ENCODE results near the gene STRA6.

Gene STRA6

GRCh38 chr15:74185710-74186348 lies 16.8 kb downstream of the STRA6 start:
- no peaks in the 10 kb centered on the region for H3K4me1 ChIP-seq (ENCODE audit: insufficient read depth, low read length)
- H3K36me3 ChIP-seq (ENCODE audit: insufficient read depth, low read length) = no peaks in the 10 kb centered on the region
- no peak overlapping the region for H3K9ac ChIP-seq (ENCODE audit: low read depth, low read length)
- no peaks in the 10 kb centered on the region for H3K9me3 ChIP-seq (ENCODE audit: control insufficient read depth, insufficient read depth, low read length)

- H3K9me3 ChIP-seq (ENCODE audit: control insufficient read depth, insufficient read depth, low read length) = no peaks in the 10 kb centered on the region
- H3K36me3 ChIP-seq (ENCODE audit: insufficient read depth, low read length) = no peaks in the 10 kb centered on the region
- no peaks in the 10 kb centered on the region; the same call in 1 of the 2 replicates for H3K4me1 ChIP-seq (ENCODE audit: insufficient read depth, low read length)
- no peak overlapping the region for H3K9ac ChIP-seq (ENCODE audit: low read depth, low read length)
Measured at GRCh38 chr15:74184582-74185091, 17.9 kb downstream of the STRA6 start.

- no peak overlapping the region for H3K9ac ChIP-seq (ENCODE audit: low read depth, low read length)
- peaks cover 3% of the 10 kb centered on the region; the same call in 1 of the 2 replicates for H3K4me1 ChIP-seq (ENCODE audit: insufficient read depth, low read length)
- H3K36me3 ChIP-seq (ENCODE audit: insufficient read depth, low read length) = no peaks in the 10 kb centered on the region
- no peaks in the 10 kb centered on the region for H3K9me3 ChIP-seq (ENCODE audit: control insufficient read depth, insufficient read depth, low read length)
Measured at GRCh38 chr15:74182131-74182530, 20.5 kb downstream of the STRA6 start.

- Histone ChIP-seq H3K4me1 (ENCODE audit: insufficient read depth, low read length) (peaks cover 9% of the 10 kb centered on the region), H3K9me3 (ENCODE audit: control insufficient read depth, insufficient read depth, low read length) (no peaks in the 10 kb centered on the region), H3K36me3 (ENCODE audit: insufficient read depth, low read length) (no peaks in the 10 kb centered on the region), H3K9ac (ENCODE audit: low read depth, low read length) (no peak overlapping the region)
Measured at GRCh38 chr15:74180881-74181602, 21.5 kb downstream of the STRA6 start.

GRCh38 chr15:74179983-74180880 lies 22.4 kb downstream of the STRA6 start:
- Histone ChIP-seq H3K4me1 (ENCODE audit: insufficient read depth, low read length) (peaks cover 9% of the 10 kb centered on the region), H3K9me3 (ENCODE audit: control insufficient read depth, insufficient read depth, low read length) (no peaks in the 10 kb centered on the region), H3K36me3 (ENCODE audit: insufficient read depth, low read length) (no peaks in the 10 kb centered on the region), H3K9ac (ENCODE audit: low read depth, low read length) (no peak overlapping the region)

- peaks cover 9% of the 10 kb centered on the region for H3K4me1 ChIP-seq (ENCODE audit: insufficient read depth, low read length)
- H3K9me3 ChIP-seq (ENCODE audit: control insufficient read depth, insufficient read depth, low read length) = no peaks in the 10 kb centered on the region
- H3K9ac ChIP-seq (ENCODE audit: low read depth, low read length) = no peak overlapping the region
- no peaks in the 10 kb centered on the region for H3K36me3 ChIP-seq (ENCODE audit: insufficient read depth, low read length)
Measured at GRCh38 chr15:74179101-74179841, 23.3 kb downstream of the STRA6 start.

GRCh38 chr15:74178326-74179100 lies 24.1 kb downstream of the STRA6 start:
- no peaks in the 10 kb centered on the region for H3K9me3 ChIP-seq (ENCODE audit: control insufficient read depth, insufficient read depth, low read length)
- no peak overlapping the region for H3K9ac ChIP-seq (ENCODE audit: low read depth, low read length)
- H3K36me3 ChIP-seq (ENCODE audit: insufficient read depth, low read length) = no peaks in the 10 kb centered on the region
- peaks cover 16% of the 10 kb centered on the region for H3K4me1 ChIP-seq (ENCODE audit: insufficient read depth, low read length)

GRCh38 chr15:74176262-74177214 lies 26.0 kb downstream of the STRA6 start:
- Histone ChIP-seq H3K4me1 (ENCODE audit: insufficient read depth, low read length) (peaks cover 26% of the 10 kb centered on the region), H3K36me3 (ENCODE audit: insufficient read depth, low read length) (no peaks in the 10 kb centered on the region), H3K9me3 (ENCODE audit: control insufficient read depth, insufficient read depth, low read length) (no peaks in the 10 kb centered on the region), H3K9ac (ENCODE audit: low read depth, low read length) (no peak overlapping the region)

- Histone ChIP-seq H3K9me3 (ENCODE audit: control insufficient read depth, insufficient read depth, low read length) (no peaks in the 10 kb centered on the region), H3K36me3 (ENCODE audit: insufficient read depth, low read length) (no peaks in the 10 kb centered on the region), H3K4me1 (ENCODE audit: insufficient read depth, low read length) (peaks cover 26% of the 10 kb centered on the region), H3K9ac (ENCODE audit: low read depth, low read length) (no peak overlapping the region)
Measured at GRCh38 chr15:74175271-74176191, 27.1 kb downstream of the STRA6 start.

- Histone ChIP-seq H3K9ac (ENCODE audit: low read depth, low read length) (no peak overlapping the region), H3K4me1 (ENCODE audit: insufficient read depth, low read length) (peaks cover 26% of the 10 kb centered on the region), H3K9me3 (ENCODE audit: control insufficient read depth, insufficient read depth, low read length) (no peaks in the 10 kb centered on the region), H3K36me3 (ENCODE audit: insufficient read depth, low read length) (no peaks in the 10 kb centered on the region)
Measured at GRCh38 chr15:74174958-74175253, 27.7 kb downstream of the STRA6 start.

GRCh38 chr15:74174219-74174957 lies 28.2 kb downstream of the STRA6 start:
- Histone ChIP-seq H3K9me3 (ENCODE audit: control insufficient read depth, insufficient read depth, low read length) (no peaks in the 10 kb centered on the region), H3K36me3 (ENCODE audit: insufficient read depth, low read length) (no peaks in the 10 kb centered on the region), H3K9ac (ENCODE audit: low read depth, low read length) (no peak overlapping the region), H3K4me1 (ENCODE audit: insufficient read depth, low read length) (peaks cover 26% of the 10 kb centered on the region)
